Skeletal muscle cell (primary cell): ENCODE data around the gene ZNF667.

Source experiments
- DNase-seq: peaks from one replicate; pipeline ENCODE4 v3.0.0-alpha.2; 2010; ENCODE audit warnings: low read depth
- H3K4me3 ChIP-seq: 2 replicates; pipeline ENCODE4 v1.5.1; 2011; ENCODE audit warnings: low read depth, mild to moderate bottlenecking, control low read depth, low read length, moderate library complexity

The ZNF667 gene

DNA sequence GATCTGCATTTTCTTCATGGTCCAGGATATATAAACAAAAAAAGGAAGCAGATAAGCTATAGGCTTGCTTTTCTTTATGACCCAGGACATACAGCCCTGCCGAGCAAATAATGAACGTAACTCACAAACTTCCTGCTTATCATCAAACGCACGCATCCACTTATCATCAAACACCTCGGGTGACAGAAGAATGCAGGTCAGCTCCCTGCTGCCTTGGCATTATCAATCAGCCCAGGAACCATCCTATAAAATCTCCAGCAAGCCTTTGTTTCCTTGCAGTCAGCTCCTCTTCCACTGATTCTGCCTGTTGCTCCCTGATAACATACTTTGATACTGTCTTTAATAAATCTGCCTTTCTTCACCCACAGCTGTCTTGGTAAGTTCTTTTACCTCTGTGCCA, 78.3 kb downstream of the ZNF667 start:
- no peak overlapping the region for H3K4me3 ChIP-seq
- no peak for DNase-seq

- DNase-seq = peak; percentile 93
- H3K4me3 ChIP-seq = peak within 1 kb of the TSS; percentile 73
Measured at GRCh38 chr19:56393119-56394012, 83.8 kb downstream of the ZNF667 start, which contains the start of gene ZNF582. Gene ZNF582 (minus strand): TSS chr19:56393534. CDS start chr19:56391752, 1,782 bp downstream.
